HepG2 (cell line): Measurements from ENCODE around the gene NPR3. TPM values are rescaled to one million over a fixed set of nuclear protein-coding genes. Genes with fewer than 3 reads are reported as not detected.

ENCODE experiments used
- ATAC-seq: fragments of 200-7000 bp; cut with Tn5 transposase; 3 replicates; pipeline ENCODE4 v1.9.1; 2020; ENCODE audit warnings: mild to moderate bottlenecking, moderate library complexity
- BruUV-seq: library from RNA; stranded (reverse); fragments of 400-500 nt; replicated peaks from 2 replicates; lab custom pipeline; 2021; lab: Mats Ljungman, UMichigan
- CTCF ChIA-PET: fragments of 300-600 bp; formaldehyde crosslinking; extraction: SDS; loops from one replicate; lab custom pipeline; 2021; ENCODE audit warnings: low total read pairs, inconsistent platforms, low intra/inter-chr PET ratio; lab: Yijun Ruan, JAX
- POLR2A ChIA-PET: fragments of 350-600 bp; sonication (Branson Sonifier 250); formaldehyde crosslinking; loops from one replicate; lab custom pipeline; 2020; ENCODE audit warnings: antibody characterized with exemption, inconsistent platforms; lab: Yijun Ruan, JAX
- DNase-seq: peaks from one replicate; pipeline ENCODE4 v3.0.0-alpha.2; 2015; ENCODE audit warnings: low spot score
- FAIRE-seq: peaks from 3 replicates; lab custom pipeline; 2011; peaks lifted over from hg19 to GRCh38; lab: Jason Lieb, UNC
- H2AFZ ChIP-seq: one replicate; pipeline ENCODE4 v1.6.1; 2011; ENCODE audit warnings: low read length, inconsistent platforms
- H3K27ac ChIP-seq: fragments of 300-600 bp; 3 replicates; pipeline ENCODE4 v1.8.0; 2011; ENCODE audit warnings: mixed run types, mild to moderate bottlenecking, mixed read lengths, low read length, inconsistent platforms; ENCODE audit not compliant: insufficient read depth; ENCODE audit errors: extremely low read length
- H3K27me3 ChIP-seq, 2 experiments: fragments of 200-600 bp in 1 of 2; 2 replicates in 1 of 2; 3 replicates in 1 of 2; pipeline versions ENCODE4 v1.6.0 to v1.8.0; 2011; ENCODE audit warnings: low read length in 2 of 2, mild to moderate bottlenecking in 2 of 2, moderate library complexity in 2 of 2, inconsistent platforms in 1 of 2; ENCODE audit not compliant: insufficient read depth in 2 of 2, control insufficient read depth in 1 of 2
- H3K36me3 ChIP-seq, 2 experiments: fragments of 200-600 bp in 1 of 2; replicated peaks in 1 of 2; 2 replicates in 1 of 2; 3 replicates in 1 of 2; pipeline versions ENCODE4 v1.5.1 to v1.8.0; 2011; ENCODE audit warnings: low read length in 2 of 2, inconsistent platforms in 1 of 2; ENCODE audit not compliant: insufficient read depth in 2 of 2, control insufficient read depth in 1 of 2
- H3K4me1 ChIP-seq: 2 replicates; pipeline ENCODE4 v1.5.1; 2012; ENCODE audit warnings: low read length, inconsistent platforms; ENCODE audit not compliant: insufficient read depth
- H3K4me2 ChIP-seq: 2 replicates; pipeline ENCODE4 v1.6.0; 2011; ENCODE audit warnings: low read depth, low read length, inconsistent platforms
- H3K4me3 ChIP-seq, 3 experiments: fragments of 200-600 bp in 1 of 3; sonication (generic), shearing (Covaris generic) in 1 of 3; replicated peaks in 1 of 3; 2 replicates each; pipeline ENCODE4 v1.5.1; 2011 to 2016; ENCODE audit warnings: low read length in 3 of 3, inconsistent platforms in 2 of 3, low read depth in 2 of 3, mild to moderate bottlenecking in 2 of 3, control low read depth in 1 of 3, mixed read lengths in 1 of 3; ENCODE audit not compliant: insufficient read depth in 1 of 3
- H3K79me2 ChIP-seq: one replicate; pipeline ENCODE4 v1.6.1; 2011; ENCODE audit warnings: low read length, inconsistent platforms; ENCODE audit not compliant: insufficient read depth
- H3K9ac ChIP-seq: 2 replicates; pipeline ENCODE4 v1.6.0; 2011; ENCODE audit warnings: mild to moderate bottlenecking, low read depth, low read length, inconsistent platforms; ENCODE audit not compliant: insufficient read depth
- H3K9me3 ChIP-seq: 2 replicates; pipeline ENCODE4 v1.5.1; 2012; ENCODE audit warnings: mild to moderate bottlenecking, low read length
- H4K20me1 ChIP-seq: 2 replicates; pipeline ENCODE4 v1.6.0; 2011; ENCODE audit warnings: inconsistent platforms, mild to moderate bottlenecking, low read length, moderate library complexity; ENCODE audit not compliant: insufficient read depth
- MAFF ChIP-seq: IDR thresholded peaks from 2 replicates; pipeline ENCODE4 v1.6.1; 2011; ENCODE audit warnings: low read depth, low read length, improper control_type of control experiment
- PAF1 ChIP-seq: IDR thresholded peaks from 2 replicates; pipeline ENCODE4 v1.6.1; 2016; ENCODE audit warnings: missing genetic modification reagents, missing compliant biosample characterization
- SNRNP70 ChIP-seq: fragments of 200-400 bp; formaldehyde crosslinking; IDR thresholded peaks from 2 replicates; pipeline ENCODE4 v1.6.1; 2017; ENCODE audit warnings: mild to moderate bottlenecking, low read depth, low read length, moderate library complexity
- ZFP36L2 ChIP-seq: sonication (generic); formaldehyde crosslinking; IDR thresholded peaks from 2 replicates; pipeline ENCODE4 v1.4.0; 2020; ENCODE audit warnings: missing genetic modification reagents
- ZFY ChIP-seq: sonication (generic); formaldehyde crosslinking; IDR thresholded peaks from 2 replicates; pipeline ENCODE4 v1.4.0; 2020; ENCODE audit warnings: missing genetic modification reagents
- ZNF136 ChIP-seq: sonication (generic); formaldehyde crosslinking; IDR thresholded peaks from 2 replicates; pipeline ENCODE4 v1.8.1; 2022; ENCODE audit warnings: low read depth, mild to moderate bottlenecking, moderate library complexity, missing genetic modification reagents
- ZNF382 ChIP-seq: sonication (generic); formaldehyde crosslinking; IDR thresholded peaks from 2 replicates; pipeline ENCODE4 v1.5.0; 2020; ENCODE audit warnings: missing genetic modification reagents, mild to moderate bottlenecking, borderline replicate concordance
- ZNF432 ChIP-seq: sonication (generic); formaldehyde crosslinking; IDR thresholded peaks from 2 replicates; pipeline ENCODE4 v1.5.0; 2020; ENCODE audit warnings: missing genetic modification reagents, mild to moderate bottlenecking, borderline replicate concordance
- ZNF746 ChIP-seq: sonication (generic); formaldehyde crosslinking; IDR thresholded peaks from 2 replicates; pipeline ENCODE4 v1.8.0; 2022; ENCODE audit warnings: mild to moderate bottlenecking, missing genetic modification reagents
- ZNF781 ChIP-seq: sonication (generic); formaldehyde crosslinking; IDR thresholded peaks from 2 replicates; pipeline ENCODE4 v1.5.1; 2020; ENCODE audit warnings: borderline replicate concordance, mild to moderate bottlenecking, missing genetic modification reagents; ENCODE audit errors: not compliant biosample characterization
- ZSCAN21 ChIP-seq: sonication (generic); formaldehyde crosslinking; IDR thresholded peaks from 2 replicates; pipeline ENCODE4 v1.8.0; 2022; ENCODE audit warnings: mild to moderate bottlenecking, missing genetic modification reagents, moderate library complexity, borderline replicate concordance
- in situ Hi-C: cut with HindIII; loops from 2 replicates; pipeline ENCODE4 v1.10.0; 2017; ENCODE audit warnings: low pct_unique_long_range_greater_than_20kb; ENCODE audit not compliant: extremely low pct_ligation_motif_present
- intact Hi-C: fragments of 100-400 bp; cut with micrococcal nuclease; formaldehyde crosslinking; loops from one replicate; pipeline ENCODE4 v1.10.0; 2022; ENCODE audit not compliant: unreplicated experiment
- polyA plus RNA-seq, 8 experiments: library from polyadenylated mRNA; depleted of rRNA in 3 of 8; stranded (reverse) in 7 of 8; unstranded in 1 of 8; fragments of >200 nt; fragmentation: Illumina TruSeq in 4 of 8; extraction: Trizol in 4 of 8; gene quantifications; 2 replicates each; pipeline versions ENCODE4 v1.2.1 to v1.2.3, GENCODE V29; 2011 to 2016; ENCODE audit warnings: low read depth in 4 of 8, missing spikeins in 1 of 8, mixed read lengths in 1 of 8; ENCODE audit not compliant: insufficient read depth in 1 of 8
- total RNA-seq, 5 experiments: library from RNA; depleted of rRNA; stranded (reverse); fragments of >200 nt; fragmentation: Illumina TruSeq; extraction: Trizol; gene quantifications; 2 replicates each; pipeline ENCODE4 v1.2.3, GENCODE V29; 2016; ENCODE audit warnings: low read depth in 1 of 5
- TF ChIP-seq, protein P1 (sequence below): sonication (generic); formaldehyde crosslinking; conservative IDR thresholded peaks from 2 replicates; pipeline ENCODE4 v1.4.0; 2020; ENCODE audit warnings: missing genetic modification reagents
- TF ChIP-seq, protein P2 (sequence below): sonication (generic); formaldehyde crosslinking; IDR thresholded peaks from 2 replicates; pipeline ENCODE4 v1.9.0; 2022; ENCODE audit warnings: low read depth, missing genetic modification reagents
- TF ChIP-seq, protein P3 (sequence below): sonication (generic); formaldehyde crosslinking; IDR thresholded peaks from 2 replicates; pipeline ENCODE4 v1.4.0; 2020; ENCODE audit warnings: mild to moderate bottlenecking, missing genetic modification reagents
- TF ChIP-seq, protein P4 (sequence below): sonication (generic); formaldehyde crosslinking; IDR thresholded peaks from 2 replicates; pipeline ENCODE4 v1.5.0; 2020; ENCODE audit warnings: mild to moderate bottlenecking, missing genetic modification reagents, moderate library complexity

NPR3 gene
- total and polyA plus RNA-seq, 2 of the 13 experiments (the other 11 are each of a cell fraction or from before 2014, with no cell fraction given) = 0.01 TPM; not detected in 1

DNA sequence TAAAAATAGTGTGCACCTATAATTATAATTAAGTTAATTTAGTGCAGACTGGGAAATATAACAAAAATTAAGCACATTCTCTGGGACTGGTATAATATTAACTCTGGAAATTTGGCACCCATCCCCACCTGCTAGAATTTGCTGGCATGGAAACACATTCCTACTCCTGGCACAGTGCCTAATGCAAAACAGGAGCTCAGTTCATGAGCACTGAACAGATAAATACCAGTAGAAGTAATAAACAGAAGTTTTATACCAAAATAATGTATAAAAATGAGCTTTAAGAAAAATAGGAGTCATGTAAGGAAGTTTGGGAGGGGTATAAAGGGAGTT, 23.7 kb upstream of the NPR3 start:
- DNase-seq = no peak
- intact Hi-C loops (no loop called here), in situ Hi-C loops (no loop called here)
- no peaks in the 10 kb centered on the region; a peak in 1 of 5 replicates for H3K27me3 ChIP-seq
- H2AFZ ChIP-seq = no peak overlapping the region
- no peak for FAIRE-seq
- BruUV-seq = no TSS peak
- no peaks in the 10 kb centered on the region for H3K79me2 ChIP-seq
- H4K20me1 ChIP-seq = no peaks in the 10 kb centered on the region
- H3K4me2 ChIP-seq = no peak overlapping the region
- H3K36me3 ChIP-seq = no peaks in the 10 kb centered on the region
- no peak overlapping the region for H3K9ac ChIP-seq
- CTCF ChIA-PET = no interaction called here
- POLR2A ChIA-PET = no interaction called here
- no peak overlapping the region for H3K4me3 ChIP-seq
- H3K4me1 ChIP-seq = no peaks in the 10 kb centered on the region
- peaks cover 10% of the 10 kb centered on the region; the same call in 1 of the 2 replicates for H3K9me3 ChIP-seq
- no peak overlapping the region for H3K27ac ChIP-seq
- no peak for ATAC-seq
- no peak for TF ChIP-seq ZNF746
- no peak for TF ChIP-seq ZNF382 (CRISPR knock-in tag)
- TF ChIP-seq ZFY (CRISPR knock-in tag) = no peak
- TF ChIP-seq, protein P1, sequence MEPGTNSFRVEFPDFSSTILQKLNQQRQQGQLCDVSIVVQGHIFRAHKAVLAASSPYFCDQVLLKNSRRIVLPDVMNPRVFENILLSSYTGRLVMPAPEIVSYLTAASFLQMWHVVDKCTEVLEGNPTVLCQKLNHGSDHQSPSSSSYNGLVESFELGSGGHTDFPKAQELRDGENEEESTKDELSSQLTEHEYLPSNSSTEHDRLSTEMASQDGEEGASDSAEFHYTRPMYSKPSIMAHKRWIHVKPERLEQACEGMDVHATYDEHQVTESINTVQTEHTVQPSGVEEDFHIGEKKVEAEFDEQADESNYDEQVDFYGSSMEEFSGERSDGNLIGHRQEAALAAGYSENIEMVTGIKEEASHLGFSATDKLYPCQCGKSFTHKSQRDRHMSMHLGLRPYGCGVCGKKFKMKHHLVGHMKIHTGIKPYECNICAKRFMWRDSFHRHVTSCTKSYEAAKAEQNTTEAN (CRISPR knock-in tag) = no peak
- no peak for TF ChIP-seq MAFF
- TF ChIP-seq ZNF136 = no peak
- TF ChIP-seq ZNF781 (CRISPR knock-in tag) = no peak
- TF ChIP-seq, protein P2, sequence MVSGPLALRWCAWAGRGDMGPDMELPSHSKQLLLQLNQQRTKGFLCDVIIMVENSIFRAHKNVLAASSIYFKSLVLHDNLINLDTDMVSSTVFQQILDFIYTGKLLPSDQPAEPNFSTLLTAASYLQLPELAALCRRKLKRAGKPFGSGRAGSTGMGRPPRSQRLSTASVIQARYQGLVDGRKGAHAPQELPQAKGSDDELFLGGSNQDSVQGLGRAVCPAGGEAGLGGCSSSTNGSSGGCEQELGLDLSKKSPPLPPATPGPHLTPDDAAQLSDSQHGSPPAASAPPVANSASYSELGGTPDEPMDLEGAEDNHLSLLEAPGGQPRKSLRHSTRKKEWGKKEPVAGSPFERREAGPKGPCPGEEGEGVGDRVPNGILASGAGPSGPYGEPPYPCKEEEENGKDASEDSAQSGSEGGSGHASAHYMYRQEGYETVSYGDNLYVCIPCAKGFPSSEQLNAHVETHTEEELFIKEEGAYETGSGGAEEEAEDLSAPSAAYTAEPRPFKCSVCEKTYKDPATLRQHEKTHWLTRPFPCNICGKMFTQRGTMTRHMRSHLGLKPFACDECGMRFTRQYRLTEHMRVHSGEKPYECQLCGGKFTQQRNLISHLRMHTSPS (CRISPR knock-in tag) = no peak
- no peak for TF ChIP-seq SNRNP70
- no peak for TF ChIP-seq ZFP36L2 (CRISPR knock-in tag)
- TF ChIP-seq, protein P3, sequence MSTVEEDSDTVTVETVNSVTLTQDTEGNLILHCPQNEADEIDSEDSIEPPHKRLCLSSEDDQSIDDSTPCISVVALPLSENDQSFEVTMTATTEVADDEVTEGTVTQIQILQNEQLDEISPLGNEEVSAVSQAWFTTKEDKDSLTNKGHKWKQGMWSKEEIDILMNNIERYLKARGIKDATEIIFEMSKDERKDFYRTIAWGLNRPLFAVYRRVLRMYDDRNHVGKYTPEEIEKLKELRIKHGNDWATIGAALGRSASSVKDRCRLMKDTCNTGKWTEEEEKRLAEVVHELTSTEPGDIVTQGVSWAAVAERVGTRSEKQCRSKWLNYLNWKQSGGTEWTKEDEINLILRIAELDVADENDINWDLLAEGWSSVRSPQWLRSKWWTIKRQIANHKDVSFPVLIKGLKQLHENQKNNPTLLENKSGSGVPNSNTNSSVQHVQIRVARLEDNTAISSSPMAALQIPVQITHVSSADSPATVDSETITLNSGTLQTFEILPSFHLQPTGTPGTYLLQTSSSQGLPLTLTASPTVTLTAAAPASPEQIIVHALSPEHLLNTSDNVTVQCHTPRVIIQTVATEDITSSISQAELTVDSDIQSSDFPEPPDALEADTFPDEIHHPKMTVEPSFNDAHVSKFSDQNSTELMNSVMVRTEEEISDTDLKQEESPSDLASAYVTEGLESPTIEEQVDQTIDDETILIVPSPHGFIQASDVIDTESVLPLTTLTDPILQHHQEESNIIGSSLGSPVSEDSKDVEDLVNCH (CRISPR knock-in tag) = no peak
- TF ChIP-seq, protein P4, sequence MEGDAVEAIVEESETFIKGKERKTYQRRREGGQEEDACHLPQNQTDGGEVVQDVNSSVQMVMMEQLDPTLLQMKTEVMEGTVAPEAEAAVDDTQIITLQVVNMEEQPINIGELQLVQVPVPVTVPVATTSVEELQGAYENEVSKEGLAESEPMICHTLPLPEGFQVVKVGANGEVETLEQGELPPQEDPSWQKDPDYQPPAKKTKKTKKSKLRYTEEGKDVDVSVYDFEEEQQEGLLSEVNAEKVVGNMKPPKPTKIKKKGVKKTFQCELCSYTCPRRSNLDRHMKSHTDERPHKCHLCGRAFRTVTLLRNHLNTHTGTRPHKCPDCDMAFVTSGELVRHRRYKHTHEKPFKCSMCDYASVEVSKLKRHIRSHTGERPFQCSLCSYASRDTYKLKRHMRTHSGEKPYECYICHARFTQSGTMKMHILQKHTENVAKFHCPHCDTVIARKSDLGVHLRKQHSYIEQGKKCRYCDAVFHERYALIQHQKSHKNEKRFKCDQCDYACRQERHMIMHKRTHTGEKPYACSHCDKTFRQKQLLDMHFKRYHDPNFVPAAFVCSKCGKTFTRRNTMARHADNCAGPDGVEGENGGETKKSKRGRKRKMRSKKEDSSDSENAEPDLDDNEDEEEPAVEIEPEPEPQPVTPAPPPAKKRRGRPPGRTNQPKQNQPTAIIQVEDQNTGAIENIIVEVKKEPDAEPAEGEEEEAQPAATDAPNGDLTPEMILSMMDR (CRISPR knock-in tag) = no peak
- no peak for TF ChIP-seq PAF1 (CRISPR knock-in tag)
- no peak for TF ChIP-seq ZNF432
- no peak for TF ChIP-seq ZSCAN21
